Measurements from ENCODE around the gene CACNB2. TPM values are rescaled to one million over a fixed set of nuclear protein-coding genes. Genes with fewer than 3 reads are reported as not detected.

Gene CACNB2
- total RNA-seq, 2 donors from 2014 or later: 19.0 to 20.6 TPM

GRCh38 chr10:18219146-18219545 is 78.9 kb downstream of the CACNB2 start:
- Histone ChIP-seq H3K4me3 (no peak overlapping the region), H3K9me3 (no peaks in the 10 kb centered on the region), H3K27me3 (no peaks in the 10 kb centered on the region), H3K36me3 (no peaks in the 10 kb centered on the region), H3K4me1 (no peaks in the 10 kb centered on the region), H3K27ac (peak overlapping the region in 1 of 2 donors; percentile 28)
- DNase-seq (ENCODE audit: low spot score): no peak
- no peak for TF ChIP-seq CTCF (IDR thresholded peaks at IDR 0.05)

- Histone ChIP-seq H3K36me3 (no peaks in the 10 kb centered on the region), H3K4me3 (no peak overlapping the region), H3K4me1 (no peaks in the 10 kb centered on the region), H3K27ac (no peak overlapping the region), H3K9me3 (no peaks in the 10 kb centered on the region), H3K27me3 (no peaks in the 10 kb centered on the region)
- no peak for TF ChIP-seq CTCF (IDR thresholded peaks at IDR 0.05)
- no peak for DNase-seq (ENCODE audit: low spot score)
Measured at GRCh38 chr10:18221123-18221522, 80.9 kb downstream of the CACNB2 start.

DNA sequence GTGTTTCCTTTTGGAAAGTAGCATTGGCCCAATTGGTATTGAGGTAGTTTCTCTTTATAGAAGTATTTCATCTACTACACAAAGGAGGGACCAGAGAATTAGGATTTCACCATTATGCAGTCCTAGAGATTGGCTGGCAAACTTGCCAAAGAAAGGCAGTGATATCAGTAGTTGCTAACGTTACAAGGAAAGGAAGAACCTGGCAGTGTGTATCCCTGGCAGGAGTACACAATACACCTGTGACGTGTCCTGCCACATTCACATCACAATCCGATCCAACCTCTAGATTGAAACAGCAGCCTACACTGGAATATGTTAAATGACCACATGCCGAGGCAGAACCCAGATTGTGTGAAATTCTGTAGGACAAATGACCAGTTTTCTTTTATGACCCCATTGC is 81.7 kb downstream of the CACNB2 start:
- Histone ChIP-seq H3K9me3 (no peaks in the 10 kb centered on the region), H3K27me3 (no peaks in the 10 kb centered on the region), H3K36me3 (no peaks in the 10 kb centered on the region), H3K4me1 (no peaks in the 10 kb centered on the region), H3K4me3 (no peak overlapping the region), H3K27ac (no peak overlapping the region)
- DNase-seq (ENCODE audit: low spot score): no peak
- no peak for TF ChIP-seq CTCF (IDR thresholded peaks at IDR 0.05)

- DNase-seq (ENCODE audit: low spot score): no peak
- Histone ChIP-seq H3K27me3 (no peaks in the 10 kb centered on the region), H3K36me3 (no peaks in the 10 kb centered on the region), H3K9me3 (no peaks in the 10 kb centered on the region), H3K27ac (no peak overlapping the region), H3K4me1 (no peaks in the 10 kb centered on the region), H3K4me3 (no peak overlapping the region)
- TF ChIP-seq CTCF (IDR thresholded peaks at IDR 0.05): no peak
Measured at GRCh38 chr10:18222866-18223265, 82.6 kb downstream of the CACNB2 start.

DNA sequence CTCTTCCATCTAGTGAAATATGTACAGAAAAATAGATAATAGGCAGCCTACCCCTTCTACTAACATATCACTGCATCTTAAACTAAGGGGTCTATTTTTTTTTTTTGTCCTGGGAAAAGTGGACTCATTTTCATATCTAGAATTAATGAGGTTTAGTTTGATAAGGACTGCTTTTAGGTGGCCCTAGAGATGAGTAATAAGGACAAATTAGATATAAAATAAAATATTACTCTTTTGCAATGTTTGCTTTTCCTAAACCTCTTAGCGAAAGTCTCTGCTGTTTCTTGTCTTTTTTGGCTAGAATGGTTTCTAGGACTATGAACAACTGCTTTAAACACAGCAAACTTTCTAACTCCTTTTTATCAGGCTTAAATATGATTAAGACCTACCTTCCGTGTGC is 83.7 kb downstream of the CACNB2 start:
- H3K36me3 ChIP-seq: no peaks in the 10 kb centered on the region
- H3K4me3 ChIP-seq: no peak overlapping the region
- no peaks in the 10 kb centered on the region for H3K27me3 ChIP-seq
- H3K4me1 ChIP-seq: no peaks in the 10 kb centered on the region
- no peak for DNase-seq (ENCODE audit: low spot score)
- no peak for TF ChIP-seq CTCF (IDR thresholded peaks at IDR 0.05)
- no peak overlapping the region for H3K27ac ChIP-seq
- H3K9me3 ChIP-seq: no peaks in the 10 kb centered on the region

DNA sequence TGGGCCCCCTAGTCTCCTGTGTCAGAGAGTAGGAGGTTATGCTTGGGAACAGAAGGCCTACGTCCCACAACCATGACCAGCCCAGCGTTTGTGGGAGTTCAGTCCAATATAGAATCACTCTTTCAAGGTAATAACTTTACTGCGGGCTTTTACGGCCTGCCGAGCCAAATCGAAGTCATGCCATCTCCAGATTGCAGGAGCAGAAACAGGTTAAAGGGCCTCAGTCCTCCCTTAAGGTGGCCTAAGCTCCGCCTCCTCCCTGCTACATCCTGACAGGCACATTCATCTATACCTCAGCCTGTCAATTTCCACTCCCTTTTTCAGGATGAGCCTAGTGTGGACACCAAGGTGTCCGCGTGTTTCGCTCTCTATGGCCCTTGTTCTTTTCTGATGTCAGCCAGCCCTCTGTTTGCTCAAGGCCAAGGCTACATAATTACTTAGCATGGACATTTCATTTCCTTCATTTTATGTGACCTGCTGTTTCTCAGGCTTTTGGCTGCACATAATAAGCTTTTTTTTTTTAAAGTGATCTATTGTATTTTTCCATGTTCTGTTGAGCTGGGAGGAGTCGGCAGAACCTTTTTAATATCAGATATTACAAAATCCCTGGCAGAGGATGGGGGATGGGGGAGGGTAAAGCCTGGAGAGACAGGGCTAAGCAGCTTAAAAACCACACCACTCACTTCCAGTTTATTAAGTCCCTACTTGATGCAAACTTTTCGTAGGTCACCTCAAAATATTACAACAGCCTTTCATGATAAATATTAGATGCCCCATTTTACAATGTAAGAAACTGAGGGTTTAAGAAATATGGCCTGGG is 84.6 kb downstream of the CACNB2 start:
- TF ChIP-seq CTCF (IDR thresholded peaks at IDR 0.05): no peak
- H3K4me1 ChIP-seq: no peaks in the 10 kb centered on the region

More for the DNA sequence above, 84.6 kb downstream of the CACNB2 start:
- H3K36me3 ChIP-seq: no peaks in the 10 kb centered on the region
- DNase-seq (ENCODE audit: low spot score): no peak
- no peaks in the 10 kb centered on the region for H3K27me3 ChIP-seq
- no peaks in the 10 kb centered on the region for H3K9me3 ChIP-seq
- no peak overlapping the region for H3K4me3 ChIP-seq
- no peak overlapping the region for H3K27ac ChIP-seq
